Right cardiac atrium (tissue), 5 donors: ENCODE results near the gene PPP2R3A. TPM values are rescaled to one million over a fixed set of nuclear protein-coding genes. Genes with fewer than 3 reads are reported as not detected.

Source experiments
- ATAC-seq, 2 donors: fragments of 200-7000 bp; cut with Tn5 transposase; one replicate each; pipeline versions ENCODE4 v1.8.0 to v1.9.1; 2020; ENCODE audit warnings: moderate library complexity in 2 of 2, mild to moderate bottlenecking in 1 of 2
- DNase-seq, 3 donors: peaks; one replicate each; pipeline ENCODE4 v3.0.0-alpha.2; 2020
- H3K27ac ChIP-seq: one replicate; pipeline ENCODE4 v1.5.1; 2013; ENCODE audit warnings: mild to moderate bottlenecking, low read length, control low read depth, moderate library complexity
- H3K27me3 ChIP-seq: one replicate; pipeline ENCODE4 v1.6.1; 2013; ENCODE audit not compliant: control insufficient read depth, insufficient read depth
- H3K4me1 ChIP-seq: one replicate; pipeline ENCODE4 v1.6.1; 2013; ENCODE audit warnings: low read length; ENCODE audit not compliant: control insufficient read depth, insufficient read depth
- H3K4me3 ChIP-seq: one replicate; pipeline ENCODE4 v1.5.1; 2013; ENCODE audit warnings: low read length, control low read depth
- H3K9me3 ChIP-seq: one replicate; pipeline ENCODE4 v1.6.1; 2013; ENCODE audit warnings: low read length; ENCODE audit not compliant: control insufficient read depth
- WGBS: extraction: QIAGEN DNeasy Blood & Tissue Kit; methylation state at CpG from one replicate; pipeline ENCODE4 v1.1.7; 2013; 5-methylcytosine and 5-hydroxymethylcytosine counted together
- intact Hi-C, 4 donors: fragments of 100-400 bp; cut with DNase I; formaldehyde crosslinking; loops; one replicate each; pipeline versions ENCODE4 v1.11.0 to v1.14.0; 2022 to 2023
- polyA plus RNA-seq: library from polyadenylated mRNA; stranded (reverse); fragments of 200-250 nt; gene quantifications from one replicate; pipeline ENCODE4 v1.2.3, GENCODE V29; 2013
- total RNA-seq, 4 donors: library from RNA; stranded (reverse); fragmentation: NEBNext Ultra II Directional; extraction: Animal tissue kit (Norgen Biotek cat#: 25700); gene quantifications; one replicate each; pipeline ENCODE4 v1.2.1, GENCODE V29; 2021
- donor health status: healthy with polysubstance abuse.
- donor health status: DM: no; HTN: yes; CAD: no.
- donor health status: DM: no; HTN: no; CAD: no.
- donor health status: DM: no; HTN: yes; CAD: no; lungs with severe emphysema.
- donor health status: DM: yes; HTN: yes; CAD: no.

PPP2R3A gene
- total and polyA plus RNA-seq, 5 donors, result 26.4 to 89.6 (median 63.4) TPM

- ATAC-seq, result no peak
- intact Hi-C loops, result loop anchor here in 1 of 4 donors (10.0 kb wide), 1 partner anchor 54 kb away; no protein-coding TSS in a partner anchor
- Histone ChIP-seq H3K4me1 (peaks cover 1% of the 10 kb centered on the region), H3K27ac (no peak overlapping the region), H3K27me3 (no peaks in the 10 kb centered on the region), H3K9me3 (no peaks in the 10 kb centered on the region), H3K4me3 (no peak overlapping the region)
- DNase-seq, result no peak
- 74% methylated on average over 1 of the region's 1 CpG for WGBS
Measured at GRCh38 chr3:135970506-135971116, 5.1 kb downstream of the PPP2R3A start.

- intact Hi-C loops, result loop anchor here in 1 of 4 donors (10.0 kb wide), 1 partner anchor 51 kb away; no protein-coding TSS in a partner anchor
- 78% methylated on average over 3 of the region's 3 CpGs for WGBS
- Histone ChIP-seq H3K27me3 (no peaks in the 10 kb centered on the region), H3K4me1 (peaks cover 1% of the 10 kb centered on the region), H3K9me3 (no peaks in the 10 kb centered on the region), H3K27ac (no peak overlapping the region), H3K4me3 (no peak overlapping the region)
- DNase-seq, result no peak
- no peak for ATAC-seq
Measured at GRCh38 chr3:135973841-135974240, 8.3 kb downstream of the PPP2R3A start.

- Histone ChIP-seq H3K9me3 (no peaks in the 10 kb centered on the region), H3K4me1 (peaks cover 1% of the 10 kb centered on the region), H3K4me3 (no peak overlapping the region), H3K27me3 (no peaks in the 10 kb centered on the region), H3K27ac (no peak overlapping the region)
- intact Hi-C loops, result loop anchor here in 1 of 4 donors (10.0 kb wide), 1 partner anchor 50 kb away; no protein-coding TSS in a partner anchor
- ATAC-seq (no peak), DNase-seq (no peak)
Measured at GRCh38 chr3:135975053-135975452, 9.5 kb downstream of the PPP2R3A start.

GRCh38 chr3:135975536-135975935 lies 10.0 kb downstream of the PPP2R3A start:
- Histone ChIP-seq H3K4me3 (no peak overlapping the region), H3K4me1 (peaks cover 1% of the 10 kb centered on the region), H3K27me3 (no peaks in the 10 kb centered on the region), H3K9me3 (no peaks in the 10 kb centered on the region), H3K27ac (no peak overlapping the region)
- ATAC-seq (no peak), DNase-seq (no peak)
- intact Hi-C loops, result loop anchor here in 1 of 4 donors (10.0 kb wide), 1 partner anchor 49 kb away; no protein-coding TSS in a partner anchor
- 86% methylated on average over 2 of the region's 2 CpGs for WGBS

- DNase-seq, result no peak
- Histone ChIP-seq H3K27ac (no peak overlapping the region), H3K27me3 (no peaks in the 10 kb centered on the region), H3K4me1 (peaks cover 1% of the 10 kb centered on the region), H3K9me3 (no peaks in the 10 kb centered on the region), H3K4me3 (no peak overlapping the region)
- intact Hi-C loops, result no loop called here
- 94% methylated on average over 2 of the region's 2 CpGs for WGBS
- no peak for ATAC-seq
Measured at GRCh38 chr3:135980343-135980742, 14.8 kb downstream of the PPP2R3A start.

- Histone ChIP-seq H3K9me3 (no peaks in the 10 kb centered on the region), H3K27me3 (no peaks in the 10 kb centered on the region), H3K4me3 (no peak overlapping the region), H3K4me1 (peaks cover 1% of the 10 kb centered on the region), H3K27ac (no peak overlapping the region)
- 93% methylated on average over 4 of the region's 4 CpGs for WGBS
- ATAC-seq (no peak), DNase-seq (no peak)
- intact Hi-C loops, result no loop called here
Measured at GRCh38 chr3:135981701-135982403, 16.3 kb downstream of the PPP2R3A start.

GRCh38 chr3:135982404-135982761 lies 16.9 kb downstream of the PPP2R3A start:
- Histone ChIP-seq H3K27me3 (no peaks in the 10 kb centered on the region), H3K4me1 (peaks cover 1% of the 10 kb centered on the region), H3K9me3 (no peaks in the 10 kb centered on the region), H3K4me3 (no peak overlapping the region), H3K27ac (no peak overlapping the region)
- DNase-seq (no peak), ATAC-seq (no peak)
- intact Hi-C loops, result no loop called here
- 98% methylated on average over 1 of the region's 1 CpG for WGBS

GRCh38 chr3:135982922-135983581 lies 17.5 kb downstream of the PPP2R3A start:
- no peak for ATAC-seq
- no peaks in the 10 kb centered on the region for H3K27me3 ChIP-seq
- no peaks in the 10 kb centered on the region for H3K9me3 ChIP-seq
- no peak for DNase-seq
- H3K4me1 ChIP-seq, result peaks cover 1% of the 10 kb centered on the region
- intact Hi-C loops, result no loop called here
- 75% methylated on average over 5 of the region's 5 CpGs for WGBS
- no peak overlapping the region for H3K4me3 ChIP-seq
- H3K27ac ChIP-seq, result no peak overlapping the region

- DNase-seq (no peak), ATAC-seq (no peak)
- no peak overlapping the region for H3K4me3 ChIP-seq
- intact Hi-C loops, result no loop called here
- no peaks in the 10 kb centered on the region for H3K9me3 ChIP-seq
- H3K27ac ChIP-seq, result no peak overlapping the region
- 91% methylated on average over 2 of the region's 2 CpGs for WGBS
- peaks cover 3% of the 10 kb centered on the region for H3K4me1 ChIP-seq
- no peaks in the 10 kb centered on the region for H3K27me3 ChIP-seq
Measured at GRCh38 chr3:135987661-135988060, 22.1 kb downstream of the PPP2R3A start.

GRCh38 chr3:135989242-135989641 lies 23.7 kb downstream of the PPP2R3A start:
- no peak overlapping the region for H3K27ac ChIP-seq
- no peak for DNase-seq
- H3K4me1 ChIP-seq, result peaks cover 3% of the 10 kb centered on the region
- no peaks in the 10 kb centered on the region for H3K27me3 ChIP-seq
- H3K9me3 ChIP-seq, result no peaks in the 10 kb centered on the region
- intact Hi-C loops, result no loop called here
- H3K4me3 ChIP-seq, result no peak overlapping the region
- no peak for ATAC-seq
- 81% methylated on average over 2 of the region's 2 CpGs for WGBS

- Histone ChIP-seq H3K4me1 (peaks cover 3% of the 10 kb centered on the region), H3K9me3 (no peaks in the 10 kb centered on the region), H3K27ac (no peak overlapping the region), H3K4me3 (no peak overlapping the region), H3K27me3 (no peaks in the 10 kb centered on the region)
- intact Hi-C loops, result no loop called here
- ATAC-seq (no peak), DNase-seq (no peak)
- 71% methylated on average over 4 of the region's 4 CpGs for WGBS
Measured at GRCh38 chr3:135990903-135991302, 25.4 kb downstream of the PPP2R3A start.
